Peyer's patch (tissue), 4 donors: ENCODE data around the gene NELFB.

Experiments
- POLR2A ChIP-seq, 2 donors: fragments of 450-650 bp; IDR thresholded peaks; one replicate each; pipeline ENCODE4 v1.5.1; 2017; ENCODE audit warnings: antibody characterized with exemption in 2 of 2, mild to moderate bottlenecking in 2 of 2, moderate library complexity in 2 of 2
- TF ChIP-seq, protein P1 (sequence below), 6 experiments: fragments of 450-650 bp in 4 of 6; fragments of 200-600 bp in 2 of 6; sonication (generic) in 1 of 6; IDR thresholded peaks; one replicate each; pipeline ENCODE4 v1.5.1; 2017 to 2019; ENCODE audit warnings: antibody characterized with exemption in 6 of 6, mild to moderate bottlenecking in 3 of 6, moderate library complexity in 1 of 6

DNA sequence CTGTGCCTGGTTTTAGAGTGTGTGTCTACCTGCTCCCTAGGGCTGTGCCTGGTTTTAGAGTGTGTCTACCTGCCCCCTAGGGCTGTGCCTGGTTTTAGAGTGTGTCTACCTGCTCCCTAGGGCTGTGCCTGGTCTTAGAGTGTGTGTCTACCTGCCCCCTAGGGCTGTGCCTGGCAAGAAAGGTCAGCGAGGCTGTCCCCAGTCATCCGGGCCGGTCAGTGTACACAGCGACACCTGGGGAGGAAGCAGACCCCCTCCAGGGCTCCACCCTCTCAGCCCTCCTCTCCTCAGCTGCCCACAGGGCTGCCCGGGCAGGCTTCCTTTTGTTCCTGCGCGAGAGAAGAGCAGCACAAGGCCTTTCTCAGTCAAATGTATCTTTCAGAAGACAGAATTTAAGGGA, 42.8 kb downstream of the NELFB start:
- TF ChIP-seq, protein P1, sequence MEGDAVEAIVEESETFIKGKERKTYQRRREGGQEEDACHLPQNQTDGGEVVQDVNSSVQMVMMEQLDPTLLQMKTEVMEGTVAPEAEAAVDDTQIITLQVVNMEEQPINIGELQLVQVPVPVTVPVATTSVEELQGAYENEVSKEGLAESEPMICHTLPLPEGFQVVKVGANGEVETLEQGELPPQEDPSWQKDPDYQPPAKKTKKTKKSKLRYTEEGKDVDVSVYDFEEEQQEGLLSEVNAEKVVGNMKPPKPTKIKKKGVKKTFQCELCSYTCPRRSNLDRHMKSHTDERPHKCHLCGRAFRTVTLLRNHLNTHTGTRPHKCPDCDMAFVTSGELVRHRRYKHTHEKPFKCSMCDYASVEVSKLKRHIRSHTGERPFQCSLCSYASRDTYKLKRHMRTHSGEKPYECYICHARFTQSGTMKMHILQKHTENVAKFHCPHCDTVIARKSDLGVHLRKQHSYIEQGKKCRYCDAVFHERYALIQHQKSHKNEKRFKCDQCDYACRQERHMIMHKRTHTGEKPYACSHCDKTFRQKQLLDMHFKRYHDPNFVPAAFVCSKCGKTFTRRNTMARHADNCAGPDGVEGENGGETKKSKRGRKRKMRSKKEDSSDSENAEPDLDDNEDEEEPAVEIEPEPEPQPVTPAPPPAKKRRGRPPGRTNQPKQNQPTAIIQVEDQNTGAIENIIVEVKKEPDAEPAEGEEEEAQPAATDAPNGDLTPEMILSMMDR (IDR thresholded peaks at IDR 0.05): no peak
- TF ChIP-seq POLR2A (IDR thresholded peaks at IDR 0.05): no peak
